Measurements from ENCODE around the gene SCARF1. TPM values are rescaled to one million over a fixed set of nuclear protein-coding genes. Genes with fewer than 3 reads are reported as not detected.

SCARF1 gene
- total RNA-seq, 1 donor from 2014 or later, result 11.1 TPM

GRCh38 chr17:1605681-1606351 is 39.7 kb downstream of the SCARF1 start:
- intact Hi-C loops (cut with micrococcal nuclease), result no loop called here

DNA sequence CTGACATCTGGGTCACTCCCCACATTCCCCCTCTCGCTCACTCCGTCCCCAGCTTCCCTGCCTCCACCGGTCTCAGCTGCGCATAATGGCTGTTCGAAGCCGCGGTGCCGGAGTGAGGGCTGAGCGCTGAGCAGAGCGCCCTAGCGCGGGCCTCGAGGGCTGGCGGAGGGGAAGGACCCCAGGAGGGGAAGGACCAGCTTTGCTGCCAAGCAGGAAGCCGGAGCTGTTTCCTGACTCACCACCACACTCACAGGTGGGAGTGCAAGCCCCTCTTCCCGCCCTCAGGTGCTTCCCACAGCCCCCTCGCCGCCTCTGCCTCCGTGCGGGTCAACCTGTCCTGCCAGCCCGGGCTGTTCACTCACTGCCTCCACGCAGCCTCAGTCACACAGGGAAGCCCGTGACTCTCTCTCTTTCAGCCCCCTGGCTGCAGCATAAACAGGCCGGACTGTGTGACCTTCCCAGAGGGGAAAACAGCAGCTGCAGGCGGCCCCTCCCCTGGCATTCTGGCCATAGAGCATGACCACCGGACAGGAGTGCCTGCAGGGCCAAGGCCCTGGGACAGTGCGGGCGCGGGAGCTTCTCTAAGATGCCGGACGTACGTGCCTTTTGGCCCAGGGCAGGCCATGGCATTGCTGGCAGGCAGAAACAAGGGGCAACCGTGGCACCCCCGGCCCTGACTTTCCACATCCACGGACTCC is 40.6 kb downstream of the SCARF1 start:
- intact Hi-C loops (cut with micrococcal nuclease), result no loop called here

- intact Hi-C loops (cut with micrococcal nuclease), result no loop called here
Observed at GRCh38 chr17:1601571-1601970, 44.0 kb downstream of the SCARF1 start.

DNA sequence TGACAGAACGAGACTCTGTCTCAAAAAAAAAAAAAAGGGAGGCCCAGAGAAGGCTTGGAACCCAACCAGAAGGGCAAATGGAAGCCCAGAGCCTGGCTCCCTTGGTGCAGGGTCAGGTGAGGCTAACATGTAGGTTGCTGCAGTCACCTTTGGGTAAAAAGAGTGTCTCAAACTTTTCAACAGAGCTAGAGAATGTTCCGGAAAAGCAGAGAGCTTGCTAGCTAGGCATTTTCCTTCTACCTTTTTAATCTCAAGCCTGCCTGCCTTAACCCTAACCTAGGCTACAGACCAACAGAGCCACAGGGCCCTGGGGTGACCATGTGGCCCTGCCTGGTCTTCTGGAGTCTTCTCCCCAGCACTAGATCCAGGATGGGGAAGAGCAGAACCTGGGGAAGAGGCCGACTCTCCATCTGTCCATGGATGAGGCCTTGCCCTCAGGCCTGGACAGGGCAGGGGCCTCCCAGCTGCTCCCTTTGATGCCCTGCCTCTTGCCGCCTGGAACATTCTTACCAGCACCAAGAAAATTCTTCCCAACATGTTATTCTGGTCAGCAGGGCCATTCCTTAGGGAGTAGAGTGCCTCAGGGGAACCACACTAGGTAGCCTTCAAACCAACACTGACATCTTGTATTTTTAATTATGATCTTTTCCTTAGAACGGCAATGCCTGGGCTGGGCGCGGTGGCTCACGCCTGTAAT is 47.0 kb downstream of the SCARF1 start:
- intact Hi-C loops (cut with micrococcal nuclease), result no loop called here

- intact Hi-C loops (cut with micrococcal nuclease), result no loop called here
Observed at GRCh38 chr17:1597861-1598342, 47.6 kb downstream of the SCARF1 start.

GRCh38 chr17:1593630-1593931 is 52.0 kb downstream of the SCARF1 start:
- intact Hi-C loops (cut with micrococcal nuclease), result no loop called here

- intact Hi-C loops (cut with micrococcal nuclease), result no loop called here
Observed at GRCh38 chr17:1592751-1593629, 52.5 kb downstream of the SCARF1 start.

DNA sequence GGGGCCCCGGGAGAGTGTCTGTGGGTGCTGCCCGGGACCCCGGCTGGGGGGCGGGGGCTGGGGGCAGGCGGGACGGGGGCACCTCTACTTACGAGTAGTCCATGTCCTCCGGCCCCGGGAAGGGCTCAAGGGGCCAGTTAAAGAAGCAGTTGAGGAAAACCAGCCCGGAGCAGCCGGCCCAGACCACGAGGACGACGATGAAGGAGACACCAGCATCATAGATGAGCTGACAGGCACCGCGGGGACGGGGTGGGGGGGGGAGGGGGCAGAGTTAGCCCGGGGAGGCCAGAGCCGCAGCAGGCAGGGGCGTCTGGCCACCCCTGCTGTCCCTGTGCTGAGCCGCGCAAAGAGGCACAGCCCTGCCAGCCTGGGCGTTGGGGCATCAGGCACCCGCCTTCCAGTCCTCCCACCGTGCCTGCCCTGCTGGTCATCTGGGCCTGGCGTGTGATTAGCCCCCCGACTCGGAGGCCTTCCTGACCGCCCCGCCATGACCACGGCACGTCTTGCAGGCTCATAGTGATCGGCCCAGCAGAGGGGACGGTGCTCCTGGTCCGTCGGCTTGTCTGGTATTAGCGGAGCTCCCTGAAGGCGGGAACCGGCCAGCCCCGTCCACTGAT is 54.0 kb downstream of the SCARF1 start:
- intact Hi-C loops (cut with micrococcal nuclease), result no loop called here

- intact Hi-C loops (cut with micrococcal nuclease), result no loop called here
Observed at GRCh38 chr17:1590747-1591473, 54.6 kb downstream of the SCARF1 start.

GRCh38 chr17:1590029-1590746 is 55.3 kb downstream of the SCARF1 start:
- intact Hi-C loops (cut with micrococcal nuclease), result no loop called here

DNA sequence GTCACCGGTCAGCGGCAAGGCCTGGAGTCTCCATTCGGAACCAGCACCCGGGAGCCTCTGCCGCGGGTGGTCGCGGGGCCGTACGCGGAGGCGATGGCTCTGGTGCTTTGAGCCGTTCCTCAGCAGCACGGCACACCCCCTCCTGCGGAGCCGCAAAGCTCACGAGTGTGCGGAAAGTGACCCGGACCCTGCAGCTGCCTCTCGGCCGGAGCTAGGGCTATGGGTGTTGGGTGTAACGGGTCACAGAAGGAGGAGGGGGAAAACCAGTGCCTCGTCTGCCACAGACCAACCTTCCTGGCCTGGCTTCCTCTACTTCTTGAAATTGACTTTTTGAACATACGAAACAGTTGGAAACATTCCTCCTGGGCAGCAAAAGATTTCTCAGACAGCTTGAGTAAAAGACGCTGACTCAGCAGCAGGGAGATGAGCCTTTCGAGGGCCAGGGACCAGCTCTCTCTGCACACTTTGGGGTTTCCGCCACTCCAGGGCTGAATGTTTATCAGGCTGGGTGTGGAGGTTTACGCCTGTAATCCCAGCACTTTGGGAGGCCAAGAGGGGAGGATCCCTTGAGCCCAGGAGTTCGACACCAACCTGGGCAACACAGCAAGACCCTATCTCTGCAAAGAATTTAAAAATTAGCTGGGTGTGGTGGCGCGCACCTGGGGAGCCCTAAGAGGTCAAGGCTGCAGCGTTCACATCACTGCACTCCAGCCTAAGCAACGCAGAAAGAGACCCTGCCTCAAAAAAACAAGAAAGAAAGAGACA is 56.5 kb downstream of the SCARF1 start:
- intact Hi-C loops (cut with micrococcal nuclease), result no loop called here

DNA sequence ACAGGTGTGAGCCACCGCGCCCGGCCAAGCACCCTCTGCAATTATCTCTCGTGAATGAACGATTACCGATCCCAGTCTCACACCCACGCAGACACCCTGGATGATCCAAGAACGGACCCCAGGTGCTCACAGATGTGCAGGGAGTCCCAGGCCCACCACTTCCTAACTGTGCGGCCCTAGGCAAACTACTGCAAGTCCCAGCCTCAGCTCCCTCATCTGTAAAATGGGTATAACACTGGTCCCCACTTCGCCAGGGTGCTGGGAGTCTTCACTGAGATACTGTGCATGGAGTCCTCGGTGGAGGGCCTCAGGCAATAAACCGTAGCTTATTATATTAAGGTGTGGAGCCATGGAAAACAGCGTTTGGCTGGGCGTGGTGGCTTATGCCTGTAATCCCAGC is 61.4 kb downstream of the SCARF1 start:
- intact Hi-C loops (cut with micrococcal nuclease), result no loop called here

Other genes with a start within 250 kb of the SCARF1 start
- 322 and 335 TPM in 2 replicates for gene YWHAE, start 245.5 kb downstream of the SCARF1 start, total RNA-seq
- gene CRK, start 189.5 kb downstream of the SCARF1 start, total RNA-seq, result 20.7 and 21.8 TPM in 2 replicates
- 43.3 and 44.1 TPM in 2 replicates for gene MYO1C, start 153.0 kb downstream of the SCARF1 start, total RNA-seq
- gene INPP5K, start 129.1 kb downstream of the SCARF1 start, total RNA-seq, result 47.4 and 53.8 TPM in 2 replicates
- 64.2 and 64.8 TPM in 2 replicates for gene PITPNA, start 82.9 kb downstream of the SCARF1 start, total RNA-seq
- gene SLC43A2, start 16.9 kb downstream of the SCARF1 start, total RNA-seq, result 0.32 and 0.56 TPM in 2 replicates
- gene RILP, start 4.1 kb upstream of the SCARF1 start, total RNA-seq, result 7.5 and 7.7 TPM in 2 replicates
- gene PRPF8, start 39.1 kb upstream of the SCARF1 start, total RNA-seq, result 375 and 386 TPM in 2 replicates
- 0.17 and 0.20 TPM in 2 replicates for gene TLCD2, start 64.6 kb upstream of the SCARF1 start, total RNA-seq
- gene WDR81, start 79.0 kb upstream of the SCARF1 start, total RNA-seq, result 58.4 and 59.3 TPM in 2 replicates
- 0.91 and 0.93 TPM in 2 replicates for gene SERPINF2, start 97.1 kb upstream of the SCARF1 start, total RNA-seq
- gene SERPINF1, start 116.3 kb upstream of the SCARF1 start, total RNA-seq, result 0.90 TPM in 1 of 2 replicates, not detected in the other
- 39.8 and 40.9 TPM in 2 replicates for gene SMYD4, start 184.2 kb upstream of the SCARF1 start, total RNA-seq
- gene RPA1, start 184.3 kb upstream of the SCARF1 start, total RNA-seq, result 260 and 281 TPM in 2 replicates

Measured in T-helper 1 cell treated with Interleukin-12 subunit alpha and Interleukin-12 subunit beta and Interleukin-4 antibody, amounts not matched to agents 30 ng/mL and 1 ng/mL, for 36 hours (primary cell).